ENCODE data around the gene NAPSA.
A peak's percentile ranks its signal among the peaks of the same experiment; 100 is the strongest.
"Not testable (repeated sequence)": the region's sequence is repeated elsewhere in the genome, so short reads cannot be mapped to it uniquely, and the experiment has no call there.

NAPSA gene

GRCh38 chr19:50358483-50359327, 6.7 kb downstream of the NAPSA start:
- DNase-seq = peak; percentile 66

- DNase-seq = peak; percentile 73
Observed at GRCh38 chr19:50357178-50358100, 8.0 kb downstream of the NAPSA start.

GRCh38 chr19:50356691-50357177, 8.7 kb downstream of the NAPSA start:
- DNase-seq = no peak

GRCh38 chr19:50353487-50353880, 12.0 kb downstream of the NAPSA start:
- not testable (repeated sequence) for DNase-seq

- no peak for DNase-seq
Observed at GRCh38 chr19:50352242-50352641, 13.2 kb downstream of the NAPSA start.

GRCh38 chr19:50349277-50350057, 16.0 kb downstream of the NAPSA start:
- no peak for DNase-seq

GRCh38 chr19:50347089-50347581, 18.3 kb downstream of the NAPSA start:
- DNase-seq = not testable (repeated sequence)

- DNase-seq = no peak
Observed at GRCh38 chr19:50344661-50345318, 20.6 kb downstream of the NAPSA start.

- DNase-seq = no peak
Observed at GRCh38 chr19:50341091-50341564, 24.3 kb downstream of the NAPSA start.

GRCh38 chr19:50340331-50340730, 25.1 kb downstream of the NAPSA start:
- DNase-seq = no peak

GRCh38 chr19:50337031-50337430, 28.4 kb downstream of the NAPSA start:
- not testable (repeated sequence) for DNase-seq

- no peak for DNase-seq
Observed at GRCh38 chr19:50334741-50335421, 30.6 kb downstream of the NAPSA start.

GRCh38 chr19:50333737-50334617, 31.5 kb downstream of the NAPSA start:
- peak; percentile 69 for DNase-seq

GRCh38 chr19:50333235-50333736, 32.2 kb downstream of the NAPSA start:
- DNase-seq = peak; percentile 84

GRCh38 chr19:50332244-50333038, 33.0 kb downstream of the NAPSA start:
- no peak for DNase-seq

GRCh38 chr19:50331994-50332243, 33.5 kb downstream of the NAPSA start:
- DNase-seq = no peak

- DNase-seq = no peak
Observed at GRCh38 chr19:50331221-50331993, 34.0 kb downstream of the NAPSA start.

All from fibroblast of skin of scalp (primary cell).